Prostate gland (tissue), 2 donors: ENCODE results near the gene RNF183.

ENCODE experiments used
- CTCF ChIP-seq, 4 experiments: fragments of 200-600 bp in 2 of 4; fragments of 450-650 bp in 2 of 4; sonication (generic) in 2 of 4; IDR thresholded peaks; 1 replicate in 3 of 4; 2 replicates in 1 of 4; pipeline ENCODE4 v1.5.1; 2016 to 2019; ENCODE audit warnings: antibody characterized with exemption in 4 of 4, mild to moderate bottlenecking in 2 of 4, moderate library complexity in 2 of 4
- POLR2A ChIP-seq: fragments of 450-650 bp; IDR thresholded peaks from one replicate; pipeline ENCODE4 v1.6.1; 2016; ENCODE audit warnings: antibody characterized with exemption, mild to moderate bottlenecking

- TF ChIP-seq CTCF (IDR thresholded peaks at IDR 0.05) (no peak), POLR2A (no peak)
These were observed 44.9 kb downstream of the RNF183 start for GRCh38 chr9:113258282-113258681.
